ENCODE measurements around the gene MT1A.
A peak's percentile ranks its signal among the peaks of the same experiment; 100 is the strongest.

Gene MT1A

GRCh38 chr16:56600398-56600999, 38.0 kb upstream of the MT1A start:
- H3K27ac ChIP-seq: no peak overlapping the region
- no peak for TF ChIP-seq ZFX (IDR thresholded peaks at IDR 0.05)
- TF ChIP-seq CTCF (conservative IDR thresholded peaks at IDR 0.05): peak; percentile 80

GRCh38 chr16:56601325-56601724, 37.1 kb upstream of the MT1A start:
- H3K27ac ChIP-seq: no peak overlapping the region
- TF ChIP-seq ZFX (IDR thresholded peaks at IDR 0.05) (no peak), CTCF (conservative IDR thresholded peaks at IDR 0.05) (no peak)

GRCh38 chr16:56603589-56603988, 34.9 kb upstream of the MT1A start:
- H3K27ac ChIP-seq: no peak overlapping the region
- TF ChIP-seq CTCF (conservative IDR thresholded peaks at IDR 0.05): peak; percentile 51
- TF ChIP-seq ZFX (IDR thresholded peaks at IDR 0.05): no peak

- TF ChIP-seq ZFX (IDR thresholded peaks at IDR 0.05): no peak
- TF ChIP-seq CTCF (conservative IDR thresholded peaks at IDR 0.05): no peak
- H3K27ac ChIP-seq: no peak overlapping the region
Measured at GRCh38 chr16:56604966-56605365, 33.5 kb upstream of the MT1A start.

GRCh38 chr16:56605475-56605874, 33.0 kb upstream of the MT1A start:
- TF ChIP-seq CTCF (conservative IDR thresholded peaks at IDR 0.05): no peak
- TF ChIP-seq ZFX (IDR thresholded peaks at IDR 0.05): no peak
- no peak overlapping the region for H3K27ac ChIP-seq

GRCh38 chr16:56606071-56606475, 32.4 kb upstream of the MT1A start:
- peak overlapping the region; percentile 79 for H3K27ac ChIP-seq
- no peak for TF ChIP-seq ZFX (IDR thresholded peaks at IDR 0.05)
- TF ChIP-seq CTCF (conservative IDR thresholded peaks at IDR 0.05): no peak

GRCh38 chr16:56606476-56607108, 31.9 kb upstream of the MT1A start:
- peak overlapping the region; percentile 79 for H3K27ac ChIP-seq
- TF ChIP-seq CTCF (conservative IDR thresholded peaks at IDR 0.05) (no peak), ZFX (IDR thresholded peaks at IDR 0.05) (no peak)
